ENCODE data around the gene CDK11B. TPM values are rescaled to one million over a fixed set of nuclear protein-coding genes. Genes with fewer than 3 reads are reported as not detected.

The CDK11B gene
- total RNA-seq, 1 experiment from 2014 or later = 38.6 TPM

DNA sequence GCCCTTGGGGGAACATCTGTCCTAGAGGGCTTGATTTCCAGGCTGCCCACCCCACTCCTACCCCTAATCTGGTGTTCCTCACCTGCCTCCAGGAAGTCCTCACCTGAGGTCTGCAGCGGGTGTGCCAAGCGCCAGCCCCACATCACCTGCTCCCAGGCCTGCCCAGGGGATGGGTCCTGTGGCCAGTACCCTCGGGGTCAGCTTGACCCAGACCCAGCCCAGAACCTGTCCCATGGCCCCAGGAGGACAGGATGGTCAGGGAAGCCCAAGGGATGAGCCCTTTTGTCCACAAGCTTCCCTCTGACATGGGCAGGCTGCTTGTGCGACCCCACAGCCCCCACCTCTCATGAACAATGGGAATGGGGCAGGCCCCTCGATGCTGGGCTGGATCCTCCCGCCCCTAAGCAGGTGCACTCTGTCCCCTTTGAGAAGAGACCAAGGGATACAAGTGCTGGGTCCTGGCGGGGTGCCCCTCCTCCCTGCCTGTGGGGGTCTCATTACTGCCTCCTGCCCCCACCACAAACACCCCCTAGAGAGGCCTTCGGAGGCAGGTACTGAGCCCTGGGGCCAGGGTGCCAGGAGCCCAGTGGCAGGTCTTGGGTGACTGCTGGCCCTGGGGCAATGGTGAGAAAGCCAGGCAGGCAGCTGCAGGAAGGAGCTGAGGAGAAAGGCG, 40.3 kb downstream of the CDK11B start:
- ChIA-PET CTCF (no interaction called here), POLR2A (ENCODE audit: unreplicated experiment) (no interaction called here)
- H3K4me2 ChIP-seq (ENCODE audit: low read length) = no peak overlapping the region
- TF ChIP-seq EZH2 (IDR thresholded peaks at IDR 0.05; ENCODE audit: low read length, unreplicated experiment) (no peak), CTCF (conservative IDR thresholded peaks at IDR 0.05; ENCODE audit: low read depth, low read length) (no peak), EZH2phosphoT487 (IDR thresholded peaks at IDR 0.05; ENCODE audit: borderline replicate concordance, low read length) (no peak)
- H3K36me3 ChIP-seq (ENCODE audit: low read depth, low read length) = no peaks in the 10 kb centered on the region; the same call in 1 of the 2 replicates
- H3K27ac ChIP-seq (ENCODE audit: low read length) = no peak overlapping the region
- H4K20me1 ChIP-seq (ENCODE audit: low read length) = peaks cover 16% of the 10 kb centered on the region; the same call in 1 of the 2 replicates
- peaks cover 3% of the 10 kb centered on the region for H3F3A ChIP-seq (ENCODE audit: low read length, unreplicated experiment)
- DNase-seq (no peak), ATAC-seq (no peak)
- no TSS peak for BruUV-seq (replicated peaks)
- H3K9me2 ChIP-seq (replicated peaks; ENCODE audit: low read length) = no peaks in the 10 kb centered on the region
- intact Hi-C loops (cut with micrococcal nuclease) = loop anchor here (10.0 kb wide), 1 partner anchor 554 kb away; no protein-coding TSS in a partner anchor
- H3K9me3 ChIP-seq (ENCODE audit: low read length) = no peaks in the 10 kb centered on the region
- H2AFZ ChIP-seq (ENCODE audit: low read length) = no peak overlapping the region
- H3K9ac ChIP-seq (ENCODE audit: low read length) = no peak overlapping the region
- no peaks in the 10 kb centered on the region for H3K27me3 ChIP-seq (ENCODE audit: low read length)
- peaks cover 35% of the 10 kb centered on the region for H3K79me2 ChIP-seq (ENCODE audit: low read length)
- peaks cover 25% of the 10 kb centered on the region for H3K4me1 ChIP-seq (ENCODE audit: insufficient read depth, low read length)
- no peak overlapping the region for H3K4me3 ChIP-seq (ENCODE audit: low read length)

- H3K9ac ChIP-seq (ENCODE audit: low read length) = no peak overlapping the region
Observed at GRCh38 chr1:1617925-1618324, 40.9 kb downstream of the CDK11B start.

More at GRCh38 chr1:1617925-1618324, 40.9 kb downstream of the CDK11B start:
- BruUV-seq (replicated peaks) = no TSS peak
- ChIA-PET CTCF (no interaction called here), POLR2A (ENCODE audit: unreplicated experiment) (no interaction called here)
- Histone ChIP-seq H3K36me3 (ENCODE audit: low read depth, low read length) (no peaks in the 10 kb centered on the region; the same call in 1 of the 2 replicates), H3K27me3 (ENCODE audit: low read length) (no peaks in the 10 kb centered on the region), H3K9me3 (ENCODE audit: low read length) (no peaks in the 10 kb centered on the region), H3K79me2 (ENCODE audit: low read length) (peaks cover 39% of the 10 kb centered on the region), H3F3A (ENCODE audit: low read length, unreplicated experiment) (peaks cover 4% of the 10 kb centered on the region), H3K27ac (ENCODE audit: low read length) (no peak overlapping the region), H3K4me3 (ENCODE audit: low read length) (no peak overlapping the region), H4K20me1 (ENCODE audit: low read length) (peaks cover 16% of the 10 kb centered on the region; the same call in 1 of the 2 replicates), H2AFZ (ENCODE audit: low read length) (no peak overlapping the region), H3K4me2 (ENCODE audit: low read length) (peak overlapping the region; percentile 84; the same call in 1 of the 2 replicates), H3K9me2 (replicated peaks; ENCODE audit: low read length) (no peaks in the 10 kb centered on the region), H3K4me1 (ENCODE audit: insufficient read depth, low read length) (peaks cover 28% of the 10 kb centered on the region)
- TF ChIP-seq EZH2 (IDR thresholded peaks at IDR 0.05; ENCODE audit: low read length, unreplicated experiment) = no peak
- TF ChIP-seq EZH2phosphoT487 (IDR thresholded peaks at IDR 0.05; ENCODE audit: borderline replicate concordance, low read length) = no peak
- no peak for TF ChIP-seq CTCF (conservative IDR thresholded peaks at IDR 0.05; ENCODE audit: low read depth, low read length)
- ATAC-seq = no peak
- no peak for DNase-seq
- intact Hi-C loops (cut with micrococcal nuclease) = loop anchor here (10.0 kb wide), 1 partner anchor 553 kb away; no protein-coding TSS in a partner anchor

Data from PC-3 (cell line).